GM21528 (cell line): ENCODE results near the gene PPIA.
"Not testable (repeated sequence)": the region's sequence is repeated elsewhere in the genome, so short reads cannot be mapped to it uniquely, and the experiment has no call there.

Source experiments
- ATAC-seq: cut with Tn5 transposase; IDR thresholded peaks from one replicate; pipeline ENCODE4 v1.9.1; 2021; ENCODE audit warnings: mild to moderate bottlenecking, moderate library complexity; ENCODE audit not compliant: unreplicated experiment, low FRiP score

The PPIA gene

DNA sequence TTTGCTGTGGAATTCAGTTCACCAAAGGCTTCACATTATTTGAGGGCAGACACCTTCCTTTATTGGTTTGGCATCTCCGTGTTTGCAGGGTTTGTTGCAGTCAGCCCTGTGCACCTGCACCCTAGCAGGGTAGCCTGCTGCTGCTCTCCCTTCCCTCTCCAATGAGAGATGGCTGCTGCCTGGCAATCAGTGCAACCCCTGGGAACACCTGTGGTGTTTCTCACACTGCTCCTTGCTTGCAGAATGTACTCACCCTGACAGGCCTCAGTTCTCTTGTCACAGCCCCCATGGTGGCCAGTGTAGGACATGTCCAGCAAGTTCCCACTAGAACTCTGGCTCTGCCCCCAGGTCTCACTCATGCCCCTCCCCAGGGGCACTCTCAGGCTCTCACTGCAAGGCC lies 12.1 kb upstream of the PPIA start:
- ATAC-seq = no peak

DNA sequence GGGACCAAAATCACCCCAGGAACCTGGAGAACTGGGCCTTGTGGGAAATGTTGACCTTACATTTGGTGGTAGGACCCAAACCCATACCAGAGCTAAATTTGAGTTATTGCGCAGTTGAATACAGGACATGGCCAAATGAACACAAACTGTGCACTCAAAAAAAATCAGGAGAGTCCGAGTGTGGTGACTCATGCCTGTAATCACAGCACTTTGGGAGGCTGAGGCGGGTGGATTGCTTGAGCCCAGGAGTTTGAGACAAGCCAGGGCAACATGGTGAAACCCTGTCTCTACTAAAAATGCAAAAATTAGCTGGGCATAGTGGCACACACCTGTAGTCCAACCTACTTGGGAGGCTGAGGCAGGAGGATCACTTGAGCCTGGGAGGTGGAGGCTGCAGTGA lies 11.3 kb upstream of the PPIA start:
- not testable (repeated sequence) for ATAC-seq

DNA sequence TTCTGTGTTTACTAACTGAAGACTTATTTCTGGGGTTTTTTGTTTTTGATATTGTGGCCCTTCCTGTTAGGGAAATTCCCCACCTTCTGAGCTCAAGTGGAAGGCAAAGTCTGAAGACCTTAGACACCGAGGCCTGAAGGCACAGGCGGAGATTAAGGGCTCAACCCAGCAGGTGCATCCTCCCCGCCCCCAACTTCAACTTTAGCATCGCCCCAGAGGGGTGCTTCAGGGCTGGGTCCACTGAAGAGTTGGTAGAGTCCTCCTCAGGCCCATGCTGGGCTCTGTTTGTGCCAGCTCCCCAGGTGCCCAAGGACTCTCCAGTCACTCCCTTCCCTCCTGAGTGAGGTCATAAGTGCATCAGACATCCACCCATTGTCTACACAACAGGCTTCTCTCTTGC lies 9.4 kb upstream of the PPIA start:
- no peak for ATAC-seq

DNA sequence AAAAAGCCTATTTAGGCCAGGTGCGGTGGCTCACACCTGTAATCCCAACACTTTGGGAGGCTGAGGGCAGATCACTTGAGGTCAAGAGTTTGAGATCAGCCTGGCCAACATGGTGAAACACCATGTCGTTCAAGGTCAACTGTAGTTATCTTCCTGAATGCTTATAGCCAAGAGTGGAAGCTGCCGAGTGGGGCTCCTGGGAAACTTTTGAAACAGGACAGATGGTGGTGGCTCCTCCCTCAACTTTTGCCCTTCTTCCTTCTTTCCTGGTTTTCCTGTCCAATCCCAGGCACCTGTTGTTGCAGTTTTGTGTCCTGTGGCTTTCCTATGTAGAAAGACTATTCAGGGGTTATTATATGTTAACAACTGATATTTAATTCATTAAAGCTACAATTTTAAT lies 8.7 kb upstream of the PPIA start:
- no peak for ATAC-seq

DNA sequence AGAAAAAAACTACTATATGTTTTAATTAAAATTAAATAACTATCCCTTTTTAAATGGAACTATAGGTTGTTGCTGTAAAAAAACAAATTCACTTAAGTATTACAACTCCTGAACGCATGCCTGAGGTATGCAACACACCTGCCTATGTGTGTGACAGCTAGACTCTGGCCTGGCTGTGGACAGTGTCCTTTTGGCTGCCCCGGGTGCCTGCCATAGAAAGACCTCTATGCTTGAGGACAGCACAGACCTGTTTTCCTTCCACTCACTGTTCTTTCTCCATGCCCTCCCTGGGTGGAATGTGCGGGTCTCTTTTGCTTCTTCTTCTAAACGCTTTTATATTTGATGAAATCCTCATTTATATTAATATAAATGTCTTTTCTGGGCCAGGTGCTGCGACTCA lies 6.5 kb upstream of the PPIA start:
- no peak for ATAC-seq

DNA sequence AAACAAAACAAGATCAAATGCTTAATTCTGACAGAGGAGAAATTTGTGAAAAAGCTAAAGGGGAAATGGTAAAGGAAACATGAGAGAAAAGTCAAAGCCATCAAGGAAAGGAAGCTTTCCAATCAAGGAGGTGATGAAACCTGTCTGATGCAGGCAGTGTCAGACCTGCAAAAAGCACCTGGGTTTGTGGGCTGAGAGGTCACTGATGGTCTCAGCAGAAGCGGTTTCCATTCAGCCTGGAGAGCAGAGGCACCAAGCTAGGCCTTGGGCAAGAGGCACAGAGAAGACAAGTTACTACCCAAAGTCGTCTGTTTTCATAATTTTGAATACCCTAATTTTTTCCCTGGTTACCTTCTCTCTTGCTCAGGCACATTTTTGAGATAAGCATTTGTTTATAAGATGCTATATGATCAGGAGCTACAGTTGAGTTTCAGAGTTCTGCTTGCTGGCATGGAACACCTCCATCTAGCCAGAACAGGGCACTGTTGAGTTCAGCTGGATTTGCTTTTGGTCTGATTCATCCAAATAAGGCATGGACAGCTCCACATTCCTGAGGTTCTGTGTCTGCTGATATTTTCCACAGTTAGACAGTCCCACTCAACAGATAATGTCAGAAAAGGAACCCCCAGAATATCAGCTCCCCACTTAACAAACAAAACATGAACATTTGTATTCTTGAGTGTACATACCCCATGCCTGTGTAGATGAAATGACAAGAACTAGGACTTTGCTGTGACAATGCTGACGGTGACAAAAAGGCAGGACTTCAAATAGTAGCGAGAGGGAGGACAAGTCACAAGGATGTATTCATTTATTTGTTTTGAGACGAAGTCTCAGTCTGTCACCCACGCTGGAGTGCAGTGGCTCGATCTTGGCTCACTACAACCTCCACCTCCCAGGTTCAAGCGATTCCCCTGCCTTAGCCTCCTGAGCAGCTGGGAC lies 4.9 kb upstream of the PPIA start:
- no peak for ATAC-seq

DNA sequence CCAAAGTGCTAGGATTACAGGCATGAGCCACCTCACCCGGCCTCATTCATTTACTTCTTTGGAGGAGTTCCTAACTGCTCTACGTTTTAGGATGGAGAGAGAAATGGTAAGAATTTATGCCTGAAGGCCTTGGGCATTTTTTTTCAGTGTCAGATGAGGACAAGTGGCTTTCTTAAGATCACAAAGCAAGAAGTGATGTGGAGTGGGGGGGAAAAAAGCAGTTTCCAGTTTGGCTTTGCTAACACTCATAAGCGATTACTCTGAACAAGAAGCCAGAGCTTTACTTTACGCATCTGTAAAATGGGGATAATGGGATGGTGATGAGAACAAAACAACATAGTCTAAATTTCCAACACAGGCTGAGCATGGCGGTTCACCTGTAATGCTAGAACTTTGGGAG lies 2.6 kb upstream of the PPIA start:
- ATAC-seq = no peak

DNA sequence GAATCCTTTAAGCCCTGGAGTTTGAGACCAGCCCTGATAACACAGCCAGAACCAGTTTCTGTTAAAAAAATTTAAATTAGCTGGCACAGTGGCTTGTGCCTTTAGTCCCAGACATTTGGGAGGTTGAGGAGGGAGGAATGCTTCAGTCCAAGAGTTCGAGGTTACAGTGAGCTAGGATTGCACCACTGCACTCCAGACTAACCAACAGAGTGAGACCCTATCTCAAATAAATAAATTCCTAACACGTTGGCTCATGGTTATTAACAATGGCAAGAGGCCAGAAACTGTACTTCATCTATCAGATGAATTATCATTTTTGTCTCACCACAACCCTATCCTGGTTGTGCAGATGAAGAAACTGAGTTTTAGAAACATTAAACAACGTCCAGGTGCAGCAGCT lies 2.1 kb upstream of the PPIA start:
- ATAC-seq = no peak

DNA sequence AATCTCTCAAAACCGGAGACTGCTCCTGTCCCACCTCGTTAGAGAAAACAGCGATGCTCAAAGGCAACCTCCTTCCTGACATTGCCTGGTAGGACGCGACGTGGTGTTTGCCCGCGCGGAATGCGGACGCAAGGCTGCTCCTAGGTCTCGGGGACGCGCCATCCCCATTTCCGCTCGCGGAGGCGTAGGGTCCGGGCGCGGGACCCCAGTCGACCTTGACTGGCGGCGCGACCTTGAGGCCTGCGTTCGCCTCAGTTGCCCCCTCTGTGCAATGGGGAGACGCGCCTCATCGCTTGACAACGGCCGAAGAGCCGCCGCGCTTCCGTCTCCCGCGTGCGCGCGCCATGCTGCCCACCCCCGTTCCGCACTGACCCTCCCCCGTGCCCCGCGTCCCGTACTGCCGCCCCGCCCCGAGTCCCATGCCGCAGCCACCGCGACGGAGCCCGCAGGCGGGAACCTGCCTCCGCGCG lies 412 bp upstream of the PPIA start:
- peak; percentile 37 for ATAC-seq

DNA sequence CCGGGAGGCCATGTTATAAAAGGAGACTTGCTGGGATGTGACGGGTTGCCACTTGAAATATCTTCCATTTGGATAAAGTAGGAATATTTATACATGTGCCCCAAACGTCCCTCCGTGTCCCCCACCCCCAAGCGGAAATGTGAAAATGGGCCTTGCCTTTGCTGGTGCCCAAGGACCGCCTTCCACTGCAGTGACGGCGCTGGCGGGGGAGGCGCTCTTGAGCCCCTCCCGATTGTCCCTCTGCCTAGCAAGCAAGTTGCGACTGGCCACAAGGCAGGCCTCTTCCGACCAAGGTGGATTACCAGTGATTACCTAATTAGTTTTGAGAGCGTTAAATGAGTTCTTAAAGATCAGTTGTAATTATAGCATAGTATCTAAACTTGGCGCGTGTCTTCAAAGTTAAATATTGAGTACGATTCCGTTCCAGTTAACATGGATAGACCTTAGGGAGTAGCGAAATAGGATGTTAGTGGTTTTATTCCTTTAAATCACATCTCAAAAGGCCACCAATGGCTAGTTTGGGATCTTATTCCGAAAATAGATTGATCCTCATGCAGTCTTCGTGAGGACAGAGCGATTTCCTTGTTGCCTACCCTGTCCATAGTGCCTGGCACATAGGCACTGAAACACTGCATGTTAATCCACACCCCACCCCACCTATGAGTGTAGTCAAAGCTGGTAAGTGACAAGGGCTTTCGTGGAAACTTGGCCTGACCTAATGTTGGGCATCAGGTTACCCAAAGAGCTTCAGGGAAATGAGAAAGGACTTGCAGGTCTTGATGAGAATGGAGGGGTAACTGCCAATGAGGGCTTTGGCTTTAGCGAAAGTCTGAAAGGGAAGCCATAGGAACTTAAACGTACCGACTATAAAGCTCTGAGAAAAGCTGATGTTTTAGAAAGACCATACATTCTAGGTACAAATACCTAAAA lies 1.1 kb downstream of the PPIA start:
- ATAC-seq = peak; percentile 51

DNA sequence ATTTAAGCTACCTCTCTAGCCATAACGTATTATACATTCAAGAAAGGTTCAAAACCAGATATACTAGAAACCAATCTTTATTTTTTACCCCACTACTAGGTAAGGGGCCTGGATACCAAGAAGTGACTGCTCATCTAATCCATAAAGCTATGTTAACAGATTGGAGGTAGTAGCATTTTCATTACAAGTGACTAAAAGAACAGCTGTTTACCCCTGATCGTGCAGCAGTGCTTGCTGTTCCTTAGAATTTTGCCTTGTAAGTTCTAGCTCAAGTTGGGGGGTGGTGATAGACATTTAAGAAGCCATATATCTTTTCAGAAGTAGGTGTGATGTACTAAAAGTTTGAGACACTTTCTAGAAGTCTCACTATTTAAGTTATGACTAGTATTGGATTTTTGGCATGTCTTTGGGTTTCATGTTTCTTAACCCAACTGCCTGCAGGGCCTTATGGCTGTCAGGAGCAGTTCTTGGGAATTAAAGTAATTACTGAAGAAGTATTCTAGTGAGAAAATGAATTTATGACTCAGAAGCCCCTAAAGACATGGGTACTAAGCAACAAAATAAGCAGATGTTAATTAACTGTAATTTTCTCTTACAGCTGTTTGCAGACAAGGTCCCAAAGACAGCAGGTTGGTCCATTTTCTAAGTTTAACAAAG lies 2.3 kb downstream of the PPIA start:
- ATAC-seq = no peak

DNA sequence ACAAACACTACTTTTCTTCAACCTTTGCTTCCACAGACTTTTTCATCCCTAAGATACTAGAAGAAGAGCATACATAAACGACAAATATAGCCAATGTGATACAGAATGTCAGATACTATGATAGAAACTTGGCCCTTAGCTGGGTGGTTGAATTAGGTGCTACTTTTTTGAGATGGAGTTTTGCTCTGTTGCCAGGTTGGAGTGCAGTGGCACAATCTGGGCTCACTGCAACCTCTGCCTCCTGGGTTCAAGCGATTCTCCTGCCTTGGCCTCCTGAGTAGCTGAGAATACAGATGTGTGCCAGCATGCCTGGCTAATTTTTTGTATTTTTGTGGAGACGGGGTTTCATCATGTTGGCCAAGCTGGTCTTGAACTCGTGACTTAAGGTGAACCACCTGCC lies 3.5 kb downstream of the PPIA start:
- no peak for ATAC-seq

DNA sequence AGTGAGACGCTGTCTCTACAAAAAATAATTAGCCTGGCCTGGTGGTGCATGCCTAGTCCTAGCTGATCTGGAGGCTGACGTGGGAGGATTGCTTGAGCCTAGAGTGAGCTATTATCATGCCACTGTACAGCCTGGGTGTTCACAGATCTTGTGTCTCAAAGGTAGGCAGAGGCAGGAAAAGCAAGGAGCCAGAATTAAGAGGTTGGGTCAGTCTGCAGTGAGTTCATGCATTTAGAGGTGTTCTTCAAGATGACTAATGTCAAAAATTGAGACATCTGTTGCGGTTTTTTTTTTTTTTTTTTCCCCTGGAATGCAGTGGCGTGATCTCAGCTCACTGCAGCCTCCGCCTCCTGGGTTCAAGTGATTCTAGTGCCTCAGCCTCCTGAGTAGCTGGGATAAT lies 5.4 kb downstream of the PPIA start:
- no peak for ATAC-seq

DNA sequence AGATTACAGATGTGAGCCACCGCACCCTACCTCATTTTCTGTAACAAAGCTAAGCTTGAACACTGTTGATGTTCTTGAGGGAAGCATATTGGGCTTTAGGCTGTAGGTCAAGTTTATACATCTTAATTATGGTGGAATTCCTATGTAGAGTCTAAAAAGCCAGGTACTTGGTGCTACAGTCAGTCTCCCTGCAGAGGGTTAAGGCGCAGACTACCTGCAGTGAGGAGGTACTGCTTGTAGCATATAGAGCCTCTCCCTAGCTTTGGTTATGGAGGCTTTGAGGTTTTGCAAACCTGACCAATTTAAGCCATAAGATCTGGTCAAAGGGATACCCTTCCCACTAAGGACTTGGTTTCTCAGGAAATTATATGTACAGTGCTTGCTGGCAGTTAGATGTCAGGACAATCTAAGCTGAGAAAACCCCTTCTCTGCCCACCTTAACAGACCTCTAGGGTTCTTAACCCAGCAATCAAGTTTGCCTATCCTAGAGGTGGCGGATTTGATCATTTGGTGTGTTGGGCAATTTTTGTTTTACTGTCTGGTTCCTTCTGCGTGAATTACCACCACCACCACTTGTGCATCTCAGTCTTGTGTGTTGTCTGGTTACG lies 6.0 kb downstream of the PPIA start:
- ATAC-seq = no peak

DNA sequence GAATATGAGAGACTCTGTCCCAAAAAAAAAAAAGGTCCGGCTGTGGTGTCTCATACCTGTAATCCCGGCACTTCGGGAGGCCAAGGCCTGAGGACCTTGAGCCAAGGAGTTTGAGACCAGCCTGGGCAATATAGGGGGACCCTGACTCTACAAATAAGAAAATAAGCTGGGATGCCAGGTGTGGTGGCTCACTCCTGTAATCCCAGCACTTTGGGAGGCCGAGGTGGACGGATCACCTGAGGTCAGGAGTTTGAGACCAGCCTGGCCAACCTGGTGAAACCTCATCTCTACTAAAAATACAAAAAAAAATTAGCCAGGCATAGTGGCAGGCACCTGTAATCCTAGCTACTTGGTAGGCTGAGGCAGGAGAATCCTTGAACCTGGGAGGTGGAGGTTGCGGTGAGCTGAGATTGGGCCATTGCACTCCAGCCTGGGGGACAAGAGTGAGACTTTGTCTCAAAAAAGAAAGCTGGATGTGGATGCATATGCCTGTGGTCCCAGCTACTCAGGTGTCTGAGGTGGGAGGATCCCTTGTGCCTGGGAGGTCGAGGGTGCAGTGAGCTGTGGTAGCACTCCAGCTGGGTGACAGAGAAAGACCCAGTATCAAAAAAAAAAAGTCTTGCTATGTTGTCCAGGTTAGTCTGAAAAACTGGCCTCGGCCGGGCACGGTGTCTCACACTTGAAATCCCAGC lies 7.5 kb downstream of the PPIA start:
- not testable (repeated sequence) for ATAC-seq

DNA sequence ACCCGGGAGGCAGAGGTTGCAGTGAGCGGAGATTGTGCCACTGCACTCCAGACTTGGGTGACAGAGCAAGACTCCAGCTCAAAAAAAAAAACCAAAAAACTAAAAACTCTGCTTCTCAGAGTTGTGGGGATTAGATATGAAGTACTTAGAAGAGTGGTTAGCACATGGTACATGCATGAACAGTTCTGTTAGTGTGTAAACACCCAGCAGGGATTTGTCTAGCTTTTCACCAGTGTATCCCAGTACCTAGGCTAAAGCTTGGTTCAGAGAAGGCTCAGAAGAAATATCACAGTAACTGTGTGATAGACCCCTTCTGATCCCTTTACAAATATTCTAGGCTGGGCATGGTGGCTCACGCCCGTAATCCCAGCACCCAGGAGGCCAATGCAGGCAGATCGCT lies 9.5 kb downstream of the PPIA start:
- no peak for ATAC-seq

DNA sequence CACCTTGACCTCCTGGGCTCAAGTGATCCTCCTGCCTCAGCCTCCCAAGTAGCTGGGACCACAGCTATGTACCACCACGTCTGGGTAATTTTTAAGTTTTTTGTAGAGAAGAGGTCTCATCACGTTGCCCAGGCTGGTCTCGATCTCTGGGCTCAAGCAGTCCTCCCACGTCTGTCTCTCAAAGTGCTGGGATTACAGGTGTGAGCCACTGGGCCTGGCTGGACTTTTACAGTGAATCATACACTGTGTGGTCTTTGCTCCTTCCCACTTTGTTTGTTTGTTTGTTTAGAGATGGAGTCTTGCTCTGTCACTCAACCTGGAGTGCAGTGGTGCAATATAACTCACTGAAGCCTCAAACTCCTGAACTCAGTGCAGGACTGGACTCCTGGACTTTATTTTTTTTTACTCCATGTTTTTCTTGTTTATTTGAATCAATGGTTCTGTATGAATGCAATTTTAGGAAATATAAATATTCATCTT lies 12.5 kb downstream of the PPIA start:
- no peak for ATAC-seq

DNA sequence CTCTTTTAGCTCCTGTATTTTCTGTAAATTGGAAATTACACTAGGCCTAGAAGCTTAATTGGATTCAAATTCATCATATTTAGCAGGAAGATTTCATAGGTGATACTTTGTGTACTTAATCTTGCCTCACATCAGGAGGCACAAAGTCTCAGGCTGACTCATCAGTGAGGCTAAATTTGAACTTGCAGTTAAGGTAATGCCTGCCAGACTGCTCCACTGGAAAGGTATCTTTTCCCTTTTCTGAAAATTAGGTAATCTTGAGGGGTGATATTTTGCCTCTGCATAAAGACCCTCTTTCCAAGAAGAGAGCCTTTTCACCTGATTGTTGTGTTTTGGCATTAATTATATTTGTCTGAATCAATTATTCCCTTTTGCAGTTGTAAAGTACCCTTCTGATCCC lies 14.6 kb downstream of the PPIA start:
- no peak for ATAC-seq

DNA sequence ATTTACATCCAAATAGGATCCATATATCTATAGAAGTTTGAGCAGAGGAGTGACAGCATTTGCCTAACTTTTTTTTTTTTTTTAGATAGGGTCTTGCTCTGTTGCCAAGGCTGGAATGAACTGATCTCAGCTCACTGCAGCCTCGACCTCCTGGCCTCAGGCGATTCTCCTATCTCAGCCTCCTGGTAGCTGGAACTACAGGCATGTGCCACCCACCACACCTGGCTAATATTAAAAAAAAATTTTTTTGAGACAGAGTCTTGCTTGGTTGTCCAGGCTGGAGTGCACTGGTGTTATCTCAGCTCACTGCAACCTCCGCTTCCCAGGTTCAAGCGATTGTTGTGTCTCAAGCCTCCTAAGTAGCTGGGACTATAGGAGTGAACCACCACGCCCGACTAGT lies 15.1 kb downstream of the PPIA start:
- ATAC-seq = no peak

DNA sequence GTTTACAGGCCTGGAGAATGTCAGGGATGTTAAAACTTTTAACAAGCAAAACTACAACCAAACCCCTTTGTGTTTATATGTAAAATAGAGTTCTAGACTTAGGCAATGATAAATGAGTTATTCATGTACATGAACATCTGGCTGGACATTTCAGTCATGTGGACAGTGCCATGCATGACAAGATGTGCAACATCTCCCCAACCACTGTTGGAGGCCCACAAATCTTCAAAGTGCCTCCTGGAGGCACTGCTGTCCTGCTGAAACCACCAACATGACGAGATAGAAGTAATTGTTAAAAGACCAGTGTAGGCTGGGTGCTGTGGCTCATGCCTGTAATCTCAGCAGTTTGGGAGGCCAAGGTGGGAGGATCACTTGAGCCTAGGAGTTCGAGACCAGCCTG lies 18.4 kb downstream of the PPIA start:
- ATAC-seq = no peak
